Stimulated activated CD8-positive, alpha-beta memory T cell treated with anti-CD3 and anti-CD28 coated beads, Interleukin-4, amount 100 ng/mL, for 24 hours (primary cell): ENCODE data around the gene CNIH1.
"Not testable (repeated sequence)": the region's sequence is repeated elsewhere in the genome, so short reads cannot be mapped to it uniquely, and the experiment has no call there.

ENCODE experiments used
- DNase-seq: peaks from one replicate; pipeline ENCODE4 v3.0.0-alpha.2; 2020; ENCODE audit warnings: low read depth

Gene CNIH1

DNA sequence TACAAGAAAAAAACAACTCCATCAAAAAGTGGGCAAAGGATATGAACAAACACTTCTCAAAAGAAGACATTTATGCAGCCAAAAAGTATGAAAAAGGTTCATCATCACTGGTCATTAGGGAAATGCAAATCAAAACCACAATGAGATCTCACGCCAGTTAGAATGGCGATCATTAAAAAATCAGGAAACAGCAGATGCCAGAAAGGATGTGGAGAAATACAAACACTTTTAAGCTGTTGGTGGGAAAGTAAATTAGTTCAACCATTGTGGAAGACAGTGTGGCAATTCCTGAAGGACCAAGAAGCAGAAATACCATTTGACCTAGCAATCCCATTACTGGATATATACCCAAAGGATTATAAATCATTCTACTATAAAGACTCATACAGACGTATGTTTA is 60.6 kb downstream of the CNIH1 start:
- not testable (repeated sequence) for DNase-seq

DNA sequence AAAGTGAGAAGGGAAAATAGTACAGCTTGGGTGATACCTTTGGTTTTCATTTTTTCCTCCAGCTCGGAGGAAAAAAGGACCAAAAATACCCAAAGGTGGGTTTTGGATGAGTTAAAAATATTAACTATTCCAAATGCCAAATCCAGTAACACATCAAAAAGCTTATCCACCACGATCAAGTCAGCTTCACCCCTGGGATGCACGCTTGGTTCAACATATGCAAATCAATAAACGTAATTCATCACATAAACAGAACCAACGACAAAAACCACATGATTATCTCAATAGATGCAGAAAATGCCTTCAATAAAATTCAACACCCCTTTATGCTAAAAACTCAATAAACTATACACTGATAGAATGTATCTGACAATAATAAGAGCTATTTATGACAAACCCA is 62.3 kb downstream of the CNIH1 start:
- not testable (repeated sequence) for DNase-seq

DNA sequence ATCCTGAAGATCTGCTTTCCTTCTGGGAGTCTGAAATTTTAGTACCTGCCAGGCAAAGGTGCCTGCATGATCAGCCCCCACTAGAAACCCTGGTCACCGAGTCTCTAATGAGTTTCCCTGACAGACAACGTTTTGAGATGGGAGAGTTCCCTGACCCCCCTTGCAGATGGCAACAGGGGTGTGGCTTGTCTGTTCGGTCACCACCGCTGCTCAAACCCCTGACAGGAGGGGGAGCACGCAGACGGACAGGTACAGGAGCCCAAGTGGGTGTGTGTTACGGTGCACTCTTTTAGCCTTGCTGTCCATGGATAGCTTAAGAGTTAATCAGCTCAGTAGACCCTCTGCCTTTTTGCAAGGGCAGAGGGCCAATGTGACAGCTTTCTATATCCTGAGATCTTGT is 63.7 kb downstream of the CNIH1 start:
- no peak for DNase-seq

DNA sequence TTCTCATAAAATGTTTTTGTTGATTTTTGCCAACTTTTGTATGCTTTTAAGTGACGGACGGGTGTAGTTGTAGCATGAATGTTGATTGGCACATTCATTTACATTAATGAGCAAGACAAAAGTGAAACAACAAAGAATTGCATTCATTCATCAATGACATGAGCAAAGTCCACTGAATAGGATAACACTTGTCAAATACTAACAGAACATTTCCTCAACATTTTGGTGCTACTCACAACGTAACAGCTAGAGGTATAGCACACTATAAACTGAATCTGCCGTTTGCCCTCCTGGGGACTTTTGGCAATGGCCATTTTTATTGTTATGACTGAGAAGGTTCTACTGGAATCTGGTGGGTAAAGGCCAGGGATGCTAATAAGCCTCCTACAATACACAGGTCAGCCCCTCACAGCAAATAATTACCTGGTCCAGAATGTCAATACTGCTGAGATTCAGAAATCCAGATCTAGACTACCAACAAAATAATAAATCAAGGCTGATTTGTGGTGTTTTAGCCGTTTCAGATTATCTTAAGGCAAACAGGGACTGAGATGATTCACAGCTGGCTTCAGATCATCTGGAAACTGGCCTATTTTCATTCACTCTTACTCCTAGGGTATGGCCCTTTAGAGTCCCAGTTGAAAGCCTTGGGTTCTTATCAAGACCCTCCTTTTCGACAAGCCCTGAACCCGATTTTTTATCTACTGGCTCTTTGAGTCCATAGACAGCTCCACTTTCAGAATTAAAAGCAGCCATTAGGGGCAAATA is 66.9 kb downstream of the CNIH1 start:
- DNase-seq = no peak
